Omental fat pad (tissue), 4 donors: ENCODE results near the gene CDC14B. TPM values are rescaled to one million over a fixed set of nuclear protein-coding genes. Genes with fewer than 3 reads are reported as not detected.
"Not testable (repeated sequence)": the region's sequence is repeated elsewhere in the genome, so short reads cannot be mapped to it uniquely, and the experiment has no call there.

Source experiments
- ATAC-seq: fragments of 150-250 bp; one replicate; pipeline ENCODE4 v1.9.1; 2016; ENCODE audit warnings: mild to moderate bottlenecking, moderate library complexity; ENCODE audit not compliant: low FRiP score
- DNase-seq: peaks from one replicate; pipeline ENCODE4 v3.0.0-alpha.2; 2019; ENCODE audit warnings: low spot score
- CTCF ChIP-seq, 3 donors: fragments of 450-650 bp; IDR thresholded peaks; one replicate each; pipeline ENCODE4 v1.5.1; 2016 to 2017; ENCODE audit warnings: antibody characterized with exemption in 3 of 3, mild to moderate bottlenecking in 3 of 3, moderate library complexity in 2 of 3
- total RNA-seq, 4 donors: library from RNA; depleted of rRNA; stranded (reverse); fragments of >200 nt; gene quantifications; one replicate each; pipeline ENCODE4 v1.1.0, GENCODE V29; 2016

The CDC14B gene
- total RNA-seq, 4 donors from 2014 or later = 14.4 to 40.5 (median 21.5) TPM

GRCh38 chr9:96550659-96551058 lies 69.0 kb downstream of the CDC14B start:
- no peak for DNase-seq
- no peak for ATAC-seq
- TF ChIP-seq CTCF (IDR thresholded peaks at IDR 0.05) = no peak

GRCh38 chr9:96543131-96543530 lies 76.5 kb downstream of the CDC14B start:
- DNase-seq, ATAC-seq: not testable (repeated sequence)

GRCh38 chr9:96540106-96540505 lies 79.5 kb downstream of the CDC14B start:
- ATAC-seq (no peak), DNase-seq (no peak)
- TF ChIP-seq CTCF (IDR thresholded peaks at IDR 0.05) = no peak

- no peak for DNase-seq
- TF ChIP-seq CTCF (IDR thresholded peaks at IDR 0.05) = no peak
- ATAC-seq = no peak
Observed at GRCh38 chr9:96532173-96532572, 87.5 kb downstream of the CDC14B start.

GRCh38 chr9:96524764-96525163 lies 94.9 kb downstream of the CDC14B start:
- no peak for DNase-seq
- TF ChIP-seq CTCF (IDR thresholded peaks at IDR 0.05) = no peak
- no peak for ATAC-seq

- no peak for TF ChIP-seq CTCF (IDR thresholded peaks at IDR 0.05)
- DNase-seq = no peak
- ATAC-seq = no peak
Observed at GRCh38 chr9:96524045-96524444, 95.6 kb downstream of the CDC14B start.

- DNase-seq (no peak), ATAC-seq (no peak)
- no peak for TF ChIP-seq CTCF (IDR thresholded peaks at IDR 0.05)
Observed at GRCh38 chr9:96523374-96523773, 96.3 kb downstream of the CDC14B start.

GRCh38 chr9:96522366-96522765 lies 97.3 kb downstream of the CDC14B start:
- no peak for TF ChIP-seq CTCF (IDR thresholded peaks at IDR 0.05)
- no peak for DNase-seq
- no peak for ATAC-seq
